Activated CD4-positive, alpha-beta memory T cell treated with anti-CD3 and anti-CD28 coated beads, Interleukin-2, amount 10 ng/mL, durations not matched to agents 7 days and 5 days (primary cell): ENCODE measurements around the gene FKBP5. TPM values are rescaled to one million over a fixed set of nuclear protein-coding genes. Genes with fewer than 3 reads are reported as not detected.
A peak's percentile ranks its signal among the peaks of the same experiment; 100 is the strongest.

ENCODE experiments used
- CTCF ChIA-PET: fragments of 350-600 bp; sonication (Branson Sonifier 250); formaldehyde crosslinking; loops from one replicate; lab custom pipeline; 2021; ENCODE audit warnings: antibody characterized with exemption, inconsistent platforms; lab: Charles Lee
- POLR2A ChIA-PET: fragments of 350-600 bp; sonication (Branson Sonifier 250); formaldehyde crosslinking; loops from one replicate; lab custom pipeline; 2021; ENCODE audit warnings: antibody characterized with exemption; lab: Charles Lee
- DNase-seq: peaks from one replicate; pipeline ENCODE4 v3.0.0-alpha.2; 2020
- H3K27ac Mint-ChIP-seq: one replicate; pipeline ENCODE4 v1.8.0; 2021; ENCODE audit warnings: mild to moderate bottlenecking, mixed read lengths
- H3K27me3 Mint-ChIP-seq: one replicate; pipeline ENCODE4 v1.8.0; 2021; ENCODE audit warnings: mixed read lengths
- H3K36me3 Mint-ChIP-seq: one replicate; pipeline ENCODE4 v1.8.0; 2021; ENCODE audit warnings: low read depth, mixed read lengths
- H3K4me1 Mint-ChIP-seq: one replicate; pipeline ENCODE4 v1.8.0; 2021; ENCODE audit warnings: mixed read lengths
- H3K4me3 Mint-ChIP-seq: one replicate; pipeline ENCODE4 v1.8.0; 2021; ENCODE audit warnings: mild to moderate bottlenecking, mixed read lengths
- H3K9me3 Mint-ChIP-seq: one replicate; pipeline ENCODE4 v1.8.0; 2021; ENCODE audit warnings: mixed read lengths
- total RNA-seq, 2 experiments: library from RNA; stranded (reverse); gene quantifications; one replicate each; pipeline ENCODE4 v1.2.3, GENCODE V29; 2021

FKBP5 gene
- total RNA-seq, 2 experiments from 2014 or later: 51.1 to 51.5 TPM

DNA sequence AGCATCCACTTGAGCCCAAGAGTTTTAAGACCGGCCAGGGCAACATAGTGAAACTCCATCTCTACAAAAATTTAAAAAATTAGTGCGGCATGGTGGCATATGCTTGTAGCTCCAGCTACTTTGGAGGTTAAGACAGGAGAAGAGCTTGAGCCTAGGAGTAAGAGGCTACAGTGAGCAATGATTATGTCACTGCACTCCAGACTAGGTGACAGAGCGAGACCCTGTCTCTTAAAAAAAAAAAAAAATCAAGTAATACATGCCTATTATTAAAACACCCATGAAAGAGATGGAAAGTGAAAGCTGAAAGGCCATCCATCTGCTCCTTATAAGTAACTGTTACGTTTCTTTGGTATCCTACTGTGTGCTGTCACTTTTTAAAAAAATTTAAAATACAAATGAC is 66.4 kb downstream of the FKBP5 start:
- H3K36me3 Mint-ChIP-seq: peaks cover 29% of the 10 kb centered on the region
- peaks cover 6% of the 10 kb centered on the region for H3K4me1 Mint-ChIP-seq

DNA sequence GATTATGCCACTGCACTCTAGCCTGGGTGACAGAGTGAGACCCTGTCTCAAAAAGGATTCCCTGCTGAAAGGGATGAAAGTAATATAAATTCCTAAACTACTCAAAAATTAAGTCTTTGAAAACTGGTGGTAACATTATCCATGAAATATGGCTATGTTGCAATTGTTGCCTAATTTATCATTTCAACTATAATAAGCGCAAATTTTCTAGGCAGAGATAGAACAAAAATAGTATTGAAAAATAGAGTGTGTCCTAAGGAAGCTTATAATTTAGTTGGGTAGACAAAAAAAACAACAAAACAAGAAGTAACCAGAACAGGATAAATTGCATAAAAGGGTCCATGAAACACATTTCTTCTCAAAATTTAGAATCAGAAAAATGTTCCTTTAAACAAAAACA is 68.0 kb downstream of the FKBP5 start:
- H3K27ac Mint-ChIP-seq: no peak overlapping the region
- no peak for DNase-seq
- H3K4me3 Mint-ChIP-seq: no peak overlapping the region
- H3K36me3 Mint-ChIP-seq: peaks cover 19% of the 10 kb centered on the region
- H3K27me3 Mint-ChIP-seq: no peaks in the 10 kb centered on the region
- ChIA-PET POLR2A (interaction anchor here (2.3 kb wide), 1 partner anchor 19 kb away, joined by 9 read pairs; no protein-coding TSS in a partner anchor), CTCF (interaction anchor here (0.9 to 2.5 kb wide), 4 partner anchors 18 to 116 kb away, joined by 3 to 12 read pairs (median 6); partner anchors contain the start of gene ARMC12)
- no peaks in the 10 kb centered on the region for H3K9me3 Mint-ChIP-seq
- H3K4me1 Mint-ChIP-seq: peaks cover 6% of the 10 kb centered on the region

More for the DNA sequence above, 66.4 kb downstream of the FKBP5 start:
- POLR2A ChIA-PET: interaction anchor here (1.3 to 2.3 kb wide), 2 partner anchors 16 to 21 kb away, joined by 6 to 9 read pairs; no protein-coding TSS in a partner anchor
- CTCF ChIA-PET: interaction anchor here (1.0 to 2.4 kb wide), 4 partner anchors 11 to 113 kb away, joined by 3 to 8 read pairs (median 4); no protein-coding TSS in a partner anchor
- no peaks in the 10 kb centered on the region for H3K27me3 Mint-ChIP-seq
- H3K4me3 Mint-ChIP-seq: no peak overlapping the region
- H3K27ac Mint-ChIP-seq: no peak overlapping the region
- no peaks in the 10 kb centered on the region for H3K9me3 Mint-ChIP-seq
- DNase-seq: no peak

DNA sequence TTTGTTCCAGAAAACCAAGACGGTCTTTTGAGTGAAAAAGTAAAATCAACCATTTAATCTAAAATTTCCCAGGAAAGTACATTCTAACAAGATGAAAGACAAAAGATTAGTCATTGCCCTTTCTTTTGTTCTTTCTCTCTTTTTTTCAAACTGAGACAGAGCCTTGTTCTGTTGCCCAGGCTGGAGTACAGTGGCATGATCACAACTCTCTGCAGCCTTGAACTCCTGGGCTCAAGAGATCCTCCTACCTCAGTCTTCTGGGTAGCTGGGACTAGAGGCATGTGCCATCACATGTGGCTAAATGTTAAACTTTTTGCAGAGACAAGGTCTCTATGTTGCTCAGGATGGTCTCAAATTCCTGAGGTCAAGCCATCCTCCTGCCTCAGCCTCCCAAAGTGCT is 75.0 kb downstream of the FKBP5 start:
- peaks cover 19% of the 10 kb centered on the region for H3K4me1 Mint-ChIP-seq
- no peak for DNase-seq
- ChIA-PET POLR2A (interaction anchor here (1.8 kb wide), 1 partner anchor 12 kb away, joined by 4 read pairs; no protein-coding TSS in a partner anchor), CTCF (no interaction called here)
- H3K9me3 Mint-ChIP-seq: peaks cover 7% of the 10 kb centered on the region
- peaks cover 63% of the 10 kb centered on the region for H3K36me3 Mint-ChIP-seq
- no peaks in the 10 kb centered on the region for H3K27me3 Mint-ChIP-seq
- H3K4me3 Mint-ChIP-seq: no peak overlapping the region
- H3K27ac Mint-ChIP-seq: no peak overlapping the region

GRCh38 chr6:35611240-35611639 is 77.5 kb downstream of the FKBP5 start:
- H3K4me1 Mint-ChIP-seq: peaks cover 25% of the 10 kb centered on the region
- DNase-seq: peak; percentile 39
- ChIA-PET CTCF (interaction anchor here (0.8 to 2.4 kb wide), 4 partner anchors 9 to 56 kb away, joined by 3 to 7 read pairs (median 5); no protein-coding TSS in a partner anchor), POLR2A (interaction anchor here (1.2 to 1.3 kb wide), 3 partner anchors 10 to 76 kb away, joined by 3 to 5 read pairs (median 5); no protein-coding TSS in a partner anchor)
- no peaks in the 10 kb centered on the region for H3K27me3 Mint-ChIP-seq
- peak overlapping the region; percentile 18 for H3K27ac Mint-ChIP-seq
- peaks cover 69% of the 10 kb centered on the region for H3K36me3 Mint-ChIP-seq
- H3K4me3 Mint-ChIP-seq: no peak overlapping the region
- H3K9me3 Mint-ChIP-seq: peaks cover 7% of the 10 kb centered on the region

DNA sequence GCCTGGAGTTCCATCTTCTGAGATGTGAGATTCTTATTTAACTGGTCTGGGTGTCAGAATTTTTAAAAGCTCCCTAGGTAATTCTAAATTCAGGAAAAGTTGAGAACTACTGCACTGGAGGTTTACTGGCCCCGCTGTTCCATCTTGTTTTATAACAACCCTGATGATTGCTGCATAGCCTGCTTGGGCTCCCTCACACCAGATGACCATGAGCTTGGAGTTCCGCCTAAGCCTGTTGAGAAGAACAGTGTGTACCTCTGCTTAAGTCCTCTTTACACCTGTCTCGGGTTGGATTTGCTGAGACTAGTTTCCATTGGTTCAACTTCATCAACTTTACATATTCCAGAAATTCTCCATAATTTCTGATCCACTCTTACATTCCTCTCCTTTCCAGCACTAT is 77.9 kb downstream of the FKBP5 start:
- Mint-ChIP-seq H3K4me3 (no peak overlapping the region), H3K27me3 (no peaks in the 10 kb centered on the region), H3K36me3 (peaks cover 73% of the 10 kb centered on the region), H3K27ac (peak overlapping the region; percentile 18), H3K4me1 (peaks cover 29% of the 10 kb centered on the region), H3K9me3 (peaks cover 7% of the 10 kb centered on the region)
- CTCF ChIA-PET: interaction anchor here (0.7 to 2.4 kb wide), 5 partner anchors 8 to 103 kb away, joined by 3 to 7 read pairs (median 3); no protein-coding TSS in a partner anchor
- POLR2A ChIA-PET: interaction anchor here (1.2 to 1.3 kb wide), 3 partner anchors 9 to 76 kb away, joined by 3 to 5 read pairs (median 5); no protein-coding TSS in a partner anchor
- DNase-seq: no peak

GRCh38 chr6:35609588-35609987 is 79.1 kb downstream of the FKBP5 start:
- CTCF ChIA-PET: interaction anchor here (0.7 to 2.4 kb wide), 4 partner anchors 8 to 19 kb away, joined by 3 to 7 read pairs (median 4); no protein-coding TSS in a partner anchor
- Mint-ChIP-seq H3K4me3 (no peak overlapping the region), H3K4me1 (peaks cover 31% of the 10 kb centered on the region), H3K27ac (no peak overlapping the region), H3K9me3 (peaks cover 7% of the 10 kb centered on the region), H3K36me3 (peaks cover 71% of the 10 kb centered on the region), H3K27me3 (no peaks in the 10 kb centered on the region)
- no peak for DNase-seq
- POLR2A ChIA-PET: no interaction called here

DNA sequence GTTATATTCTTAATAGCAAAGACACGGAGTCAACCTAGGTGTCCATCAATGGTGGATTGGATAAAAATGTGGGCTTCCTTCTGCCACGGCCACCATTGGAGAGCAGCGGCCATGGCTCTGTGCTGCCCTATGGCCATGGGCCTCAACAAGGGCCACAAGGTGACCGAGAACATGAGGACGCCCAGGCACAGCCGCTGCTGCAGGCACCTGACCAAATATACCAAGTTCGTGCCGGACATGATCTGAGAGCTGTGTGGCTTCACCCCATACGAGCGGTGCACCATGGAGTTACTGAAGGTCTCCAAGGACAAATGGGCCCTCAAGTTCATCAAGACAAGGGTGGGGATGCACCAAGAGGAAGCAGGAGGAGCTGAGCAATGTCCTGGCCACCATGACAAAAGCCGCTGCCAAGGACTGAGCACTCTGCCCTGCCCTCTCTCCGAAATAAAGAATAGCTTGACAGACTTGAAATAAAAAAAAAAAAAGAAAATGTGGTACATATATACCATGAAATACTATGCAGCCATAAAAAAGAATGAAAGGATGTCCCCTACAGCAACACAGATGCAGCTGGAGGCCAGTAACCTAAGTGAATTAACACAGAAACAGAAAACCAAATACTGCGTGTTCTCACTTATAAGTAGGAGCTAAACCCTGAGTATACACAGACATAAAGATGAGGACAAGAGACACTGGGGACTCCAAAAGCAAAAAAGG is 81.0 kb downstream of the FKBP5 start:
- POLR2A ChIA-PET: no interaction called here
- H3K4me1 Mint-ChIP-seq: peaks cover 40% of the 10 kb centered on the region
- no peak overlapping the region for H3K4me3 Mint-ChIP-seq
- DNase-seq: no peak
- H3K27me3 Mint-ChIP-seq: no peaks in the 10 kb centered on the region
- H3K36me3 Mint-ChIP-seq: peaks cover 56% of the 10 kb centered on the region
- H3K9me3 Mint-ChIP-seq: peaks cover 5% of the 10 kb centered on the region
- CTCF ChIA-PET: interaction anchor here (2.6 kb wide), 1 partner anchor 129 kb away, joined by 9 read pairs; the partner anchor contains the start of gene ARMC12
- no peak overlapping the region for H3K27ac Mint-ChIP-seq

DNA sequence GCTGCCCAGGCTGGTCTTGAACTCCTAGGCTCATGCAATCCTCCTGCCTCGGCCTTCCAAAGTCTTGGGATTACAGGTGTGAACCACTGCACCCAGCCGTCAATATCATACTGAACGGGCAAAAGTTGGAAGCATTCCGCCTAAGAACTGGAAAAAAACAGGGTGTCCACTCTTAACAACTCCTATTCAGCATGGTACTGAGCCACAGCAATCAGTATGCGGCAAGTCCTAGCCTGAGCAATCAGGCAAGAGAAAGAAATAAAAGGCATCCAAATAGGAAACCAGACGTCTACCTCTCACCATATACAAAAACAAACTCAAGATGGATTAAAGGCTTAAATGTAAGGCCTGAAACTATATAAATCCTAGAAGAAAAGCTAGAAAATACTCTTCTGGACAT is 83.1 kb downstream of the FKBP5 start:
- no peak overlapping the region for H3K27ac Mint-ChIP-seq
- no peak overlapping the region for H3K4me3 Mint-ChIP-seq
- H3K9me3 Mint-ChIP-seq: no peaks in the 10 kb centered on the region
- peaks cover 38% of the 10 kb centered on the region for H3K36me3 Mint-ChIP-seq
- no peaks in the 10 kb centered on the region for H3K27me3 Mint-ChIP-seq
- no peak for DNase-seq
- POLR2A ChIA-PET: interaction anchor here (0.9 to 1.6 kb wide), 4 partner anchors 14 to 127 kb away, joined by 3 to 6 read pairs (median 4); no protein-coding TSS in a partner anchor
- CTCF ChIA-PET: interaction anchor here (1.0 to 2.6 kb wide), 3 partner anchors 14 to 131 kb away, joined by 3 to 9 read pairs (median 7); partner anchors contain the start of gene ARMC12
- H3K4me1 Mint-ChIP-seq: peaks cover 45% of the 10 kb centered on the region

DNA sequence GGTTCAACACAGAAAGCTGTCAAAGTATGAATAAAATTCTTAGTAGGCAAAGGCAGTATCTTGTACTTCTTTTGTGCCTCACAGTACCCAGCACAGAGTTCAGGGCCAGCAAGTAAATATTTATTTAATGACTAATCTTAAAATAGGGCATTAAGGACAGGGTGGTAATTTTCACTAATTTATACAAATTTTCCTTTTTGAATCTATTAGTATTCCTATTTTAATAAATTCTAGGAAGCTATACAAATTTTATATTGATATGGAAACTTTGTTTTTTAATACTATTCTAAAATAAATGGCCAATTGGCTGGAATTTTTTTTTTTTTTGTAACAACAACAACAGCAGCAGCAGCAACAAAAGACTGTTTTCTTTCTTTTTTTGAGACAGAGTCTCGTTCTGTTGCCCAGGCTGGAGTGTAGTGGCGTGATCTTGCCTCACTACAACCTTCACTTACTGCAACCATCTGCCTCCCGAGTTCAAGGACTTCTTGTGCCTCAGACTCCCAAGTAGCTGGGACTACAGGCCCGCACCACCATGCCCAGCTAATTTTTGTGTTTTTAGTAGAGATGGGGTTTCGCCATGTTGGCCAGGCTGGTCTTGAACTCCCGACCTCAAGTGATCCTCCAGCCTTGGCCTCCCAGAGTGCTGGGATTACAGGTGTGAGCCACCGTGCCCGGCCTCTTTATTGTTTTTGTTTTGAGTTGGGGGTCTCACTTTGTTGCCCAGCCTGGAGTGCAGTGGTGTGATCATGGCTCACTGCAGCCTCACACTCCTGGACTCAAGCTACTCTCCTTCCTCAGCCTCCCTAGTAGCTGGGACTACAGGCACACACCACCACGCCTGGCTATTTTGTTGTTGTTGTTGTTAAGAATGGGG is 85.2 kb downstream of the FKBP5 start:
- H3K4me3 Mint-ChIP-seq: no peak overlapping the region
- DNase-seq: no peak
- POLR2A ChIA-PET: interaction anchor here (0.7 to 3.1 kb wide), 6 partner anchors 13 to 303 kb away, joined by 3 to 9 read pairs (median 4); no protein-coding TSS in a partner anchor
- H3K36me3 Mint-ChIP-seq: peaks cover 26% of the 10 kb centered on the region
- H3K4me1 Mint-ChIP-seq: peaks cover 53% of the 10 kb centered on the region
- H3K27ac Mint-ChIP-seq: peak overlapping the region; percentile 91
- CTCF ChIA-PET: interaction anchor here (0.6 to 3.5 kb wide), 12 partner anchors 8 to 262 kb away, joined by 3 to 18 read pairs (median 4); partner anchors contain the start of genes ARMC12 and RPL10A
- no peaks in the 10 kb centered on the region for H3K9me3 Mint-ChIP-seq
- no peaks in the 10 kb centered on the region for H3K27me3 Mint-ChIP-seq

- CTCF ChIA-PET: interaction anchor here (0.6 to 3.5 kb wide), 15 partner anchors 8 to 261 kb away, joined by 3 to 18 read pairs (median 4); partner anchors contain the start of genes ARMC12 and RPL10A
- Mint-ChIP-seq H3K4me1 (peaks cover 53% of the 10 kb centered on the region), H3K36me3 (peaks cover 15% of the 10 kb centered on the region), H3K27me3 (no peaks in the 10 kb centered on the region), H3K4me3 (peak overlapping the region; percentile 60), H3K27ac (peak overlapping the region; percentile 91), H3K9me3 (no peaks in the 10 kb centered on the region)
- POLR2A ChIA-PET: interaction anchor here (0.7 to 3.2 kb wide), 17 partner anchors 9 to 301 kb away, joined by 3 to 23 read pairs (median 5); no protein-coding TSS in a partner anchor
- no peak for DNase-seq
Observed at GRCh38 chr6:35602133-35602946, 86.4 kb downstream of the FKBP5 start.
